HEK293T (cell line): ENCODE data around the gene MAD2L2.

Source experiments
- CTCF ChIA-PET: fragments of 350-600 bp; formaldehyde crosslinking; extraction: SDS; loops from one replicate; lab custom pipeline; 2021; ENCODE audit warnings: antibody characterized with exemption, inconsistent platforms; lab: Yijun Ruan, JAX
- POLR2A ChIA-PET: fragments of 350-600 bp; formaldehyde crosslinking; extraction: SDS; loops from one replicate; lab custom pipeline; 2020; ENCODE audit warnings: antibody characterized with exemption, inconsistent platforms; lab: Yijun Ruan, JAX
- DNase-seq: peaks from one replicate; pipeline ENCODE4 v3.0.0; 2012; ENCODE audit warnings: mixed read lengths; ENCODE audit errors: extremely low spot score
- ARNT ChIP-seq: fragments of 450-650 bp; IDR thresholded peaks from 2 replicates; pipeline ENCODE4 v1.6.1; 2017; ENCODE audit warnings: mild to moderate bottlenecking
- BHLHE40 ChIP-seq: fragments of 450-650 bp; IDR thresholded peaks from 2 replicates; pipeline ENCODE4 v1.6.1; 2016; ENCODE audit warnings: mild to moderate bottlenecking, moderate library complexity, borderline replicate concordance
- CTBP1 ChIP-seq: fragments of 450-650 bp; IDR thresholded peaks from 2 replicates; pipeline ENCODE4 v1.6.1; 2016; ENCODE audit warnings: borderline replicate concordance
- ELF4 ChIP-seq: fragments of 450-650 bp; IDR thresholded peaks from 2 replicates; pipeline ENCODE4 v1.6.1; 2017; ENCODE audit warnings: antibody characterized with exemption
- FOXA1 ChIP-seq: fragments of 450-650 bp; IDR thresholded peaks from 2 replicates; pipeline ENCODE4 v1.6.1; 2016; ENCODE audit warnings: mild to moderate bottlenecking
- FOXK2 ChIP-seq: fragments of 450-650 bp; IDR thresholded peaks from 2 replicates; pipeline ENCODE4 v1.6.1; 2016; ENCODE audit warnings: mild to moderate bottlenecking
- FOXM1 ChIP-seq: fragments of 450-650 bp; IDR thresholded peaks from 2 replicates; pipeline ENCODE4 v1.6.1; 2017; ENCODE audit warnings: mild to moderate bottlenecking, borderline replicate concordance
- HDGF ChIP-seq: fragments of 450-650 bp; IDR thresholded peaks from 2 replicates; pipeline ENCODE4 v1.6.1; 2017; ENCODE audit warnings: antibody characterized with exemption, borderline replicate concordance
- L3MBTL2 ChIP-seq: fragments of 450-650 bp; conservative IDR thresholded peaks from 2 replicates; pipeline ENCODE4 v1.6.1; 2016; ENCODE audit warnings: mild to moderate bottlenecking
- LEF1 ChIP-seq: fragments of 450-650 bp; IDR thresholded peaks from 2 replicates; pipeline ENCODE4 v1.6.1; 2017; ENCODE audit warnings: mild to moderate bottlenecking, borderline replicate concordance
- NFRKB ChIP-seq: fragments of 450-650 bp; IDR thresholded peaks from 2 replicates; pipeline ENCODE4 v1.6.1; 2016; ENCODE audit warnings: mild to moderate bottlenecking, moderate library complexity
- SP1 ChIP-seq: fragments of 450-650 bp; IDR thresholded peaks from 2 replicates; pipeline ENCODE4 v1.6.1; 2017
- SUZ12 ChIP-seq: fragments of 450-650 bp; IDR thresholded peaks from 2 replicates; pipeline ENCODE4 v1.6.1; 2016; ENCODE audit warnings: mild to moderate bottlenecking
- TARDBP ChIP-seq: fragments of 450-650 bp; IDR thresholded peaks from 2 replicates; pipeline ENCODE4 v1.6.1; 2016
- ZNF384 ChIP-seq: fragments of 450-650 bp; IDR thresholded peaks from 2 replicates; pipeline ENCODE4 v1.6.1; 2016
- TF ChIP-seq, protein P1 (sequence below): fragments of 450-650 bp; IDR thresholded peaks from 2 replicates; pipeline ENCODE4 v1.6.1; 2016

The MAD2L2 gene

DNA sequence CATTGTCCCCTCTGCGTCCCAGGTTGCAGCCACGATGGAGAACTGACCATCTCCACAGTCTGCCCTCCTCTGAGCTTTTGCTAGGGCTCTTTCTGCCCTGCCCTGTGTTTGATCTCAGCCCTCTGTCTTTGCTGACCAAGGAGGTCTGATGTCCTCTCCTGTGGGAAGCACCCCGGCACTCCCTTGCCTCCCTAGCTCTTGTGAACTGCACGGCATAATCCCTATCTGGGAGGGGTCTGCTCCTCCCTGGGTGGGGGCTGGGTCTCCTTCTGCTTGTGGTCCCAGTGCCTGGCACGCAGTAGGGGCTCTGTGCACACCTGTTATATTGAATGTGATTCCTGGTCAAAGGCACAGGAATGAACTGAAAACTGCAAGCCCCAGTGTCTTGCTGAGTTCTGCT, 13.0 kb upstream of the MAD2L2 start:
- TF ChIP-seq, protein P1, sequence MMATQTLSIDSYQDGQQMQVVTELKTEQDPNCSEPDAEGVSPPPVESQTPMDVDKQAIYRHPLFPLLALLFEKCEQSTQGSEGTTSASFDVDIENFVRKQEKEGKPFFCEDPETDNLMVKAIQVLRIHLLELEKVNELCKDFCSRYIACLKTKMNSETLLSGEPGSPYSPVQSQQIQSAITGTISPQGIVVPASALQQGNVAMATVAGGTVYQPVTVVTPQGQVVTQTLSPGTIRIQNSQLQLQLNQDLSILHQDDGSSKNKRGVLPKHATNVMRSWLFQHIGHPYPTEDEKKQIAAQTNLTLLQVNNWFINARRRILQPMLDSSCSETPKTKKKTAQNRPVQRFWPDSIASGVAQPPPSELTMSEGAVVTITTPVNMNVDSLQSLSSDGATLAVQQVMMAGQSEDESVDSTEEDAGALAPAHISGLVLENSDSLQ, result no peak
- TF ChIP-seq TARDBP, result no peak
- no peak for TF ChIP-seq ELF4
- no peak for DNase-seq
- ChIA-PET CTCF (interaction anchor here (0.8 kb wide), 1 partner anchor 12 kb away, joined by 6 read pairs; no protein-coding TSS in a partner anchor), POLR2A (no interaction called here)

DNA sequence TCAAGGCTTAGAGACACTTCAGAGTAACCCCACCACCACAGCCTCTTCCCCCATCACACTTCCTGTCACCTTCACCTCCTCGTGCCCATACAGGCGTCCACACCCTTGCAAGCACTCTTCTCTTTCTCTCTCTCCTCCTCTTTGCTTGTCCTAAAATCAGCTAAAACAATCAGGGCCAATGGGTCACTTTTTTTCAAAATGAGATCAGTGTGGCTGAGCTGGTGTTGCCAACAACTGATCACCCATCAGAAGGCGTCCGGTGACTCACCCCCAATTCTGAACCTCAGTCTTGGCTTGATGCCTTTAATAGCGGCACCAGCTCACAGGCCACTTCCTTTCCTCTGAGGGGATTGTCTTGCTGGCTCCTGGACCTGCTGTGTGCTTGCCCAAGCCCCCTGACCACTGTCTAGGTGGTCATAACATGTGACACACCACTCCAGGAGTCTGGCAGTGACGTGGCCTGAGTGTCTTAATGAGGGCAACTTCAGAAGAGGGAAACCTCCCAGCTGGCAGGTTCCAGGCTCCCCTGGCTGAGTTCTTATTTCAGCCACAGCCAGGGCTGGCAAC, 12.2 kb upstream of the MAD2L2 start:
- POLR2A ChIA-PET, result interaction anchor here (0.5 kb wide), 1 partner anchor 368 kb away, joined by 4 read pairs; no protein-coding TSS in a partner anchor
- TF ChIP-seq FOXM1, result no peak
- no peak for DNase-seq
- CTCF ChIA-PET, result interaction anchor here (0.8 kb wide), 1 partner anchor 11 kb away, joined by 6 read pairs; no protein-coding TSS in a partner anchor

DNA sequence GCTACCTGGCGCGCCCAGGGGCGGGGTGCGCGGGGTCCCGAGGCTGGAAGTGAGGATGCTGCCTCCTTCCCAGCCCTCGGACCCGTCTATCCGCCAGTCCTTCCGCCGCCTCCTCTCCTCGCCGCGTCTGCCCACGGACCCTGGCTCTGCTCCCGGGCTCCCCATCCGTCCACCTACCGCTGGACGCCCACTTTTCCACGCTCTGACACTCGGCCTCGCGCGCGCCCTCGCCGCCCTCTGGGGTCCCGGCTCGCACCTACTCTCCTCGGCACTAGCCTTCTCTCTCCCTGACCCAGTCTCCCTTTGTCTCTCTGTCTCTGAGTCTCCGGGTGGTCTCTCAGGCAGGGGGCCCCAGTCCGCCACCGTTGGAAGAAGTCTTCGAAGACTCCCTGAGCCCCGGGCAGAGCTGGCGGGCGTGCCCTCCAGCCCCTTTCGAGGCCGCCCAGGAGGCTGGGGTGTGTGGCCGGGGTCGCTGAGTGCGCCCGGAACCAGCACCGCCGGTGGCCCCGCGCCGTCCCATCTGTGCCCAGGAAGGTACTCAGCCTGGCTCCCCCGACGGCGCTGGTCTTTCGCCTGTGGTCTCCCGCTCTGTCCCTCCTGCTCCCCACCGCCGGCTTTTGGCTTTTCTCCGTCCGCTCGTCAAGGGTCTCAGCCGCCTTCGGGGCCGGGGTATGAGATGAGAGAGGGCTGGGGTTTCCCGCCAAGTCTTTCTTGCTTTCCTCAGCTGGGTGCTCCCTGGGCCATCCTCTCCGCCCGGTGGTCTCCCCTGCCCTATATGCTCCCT, 11.2 kb upstream of the MAD2L2 start:
- no peak for DNase-seq
- POLR2A ChIA-PET, result interaction anchor here (2.7 kb wide), 1 partner anchor 11 kb away, joined by 16 read pairs; the partner anchor contains the start of gene MAD2L2
- TF ChIP-seq BHLHE40 (no peak), TARDBP (no peak), FOXM1 (no peak), CTBP1 (no peak), ZNF384 (no peak), L3MBTL2 (no peak), LEF1 (no peak), FOXA1 (no peak), ARNT (no peak), SUZ12 (no peak), ELF4 (no peak), FOXK2 (no peak), SP1 (no peak), HDGF (no peak), NFRKB (no peak)
- TF ChIP-seq, protein P1, result no peak
- CTCF ChIA-PET, result no interaction called here

DNA sequence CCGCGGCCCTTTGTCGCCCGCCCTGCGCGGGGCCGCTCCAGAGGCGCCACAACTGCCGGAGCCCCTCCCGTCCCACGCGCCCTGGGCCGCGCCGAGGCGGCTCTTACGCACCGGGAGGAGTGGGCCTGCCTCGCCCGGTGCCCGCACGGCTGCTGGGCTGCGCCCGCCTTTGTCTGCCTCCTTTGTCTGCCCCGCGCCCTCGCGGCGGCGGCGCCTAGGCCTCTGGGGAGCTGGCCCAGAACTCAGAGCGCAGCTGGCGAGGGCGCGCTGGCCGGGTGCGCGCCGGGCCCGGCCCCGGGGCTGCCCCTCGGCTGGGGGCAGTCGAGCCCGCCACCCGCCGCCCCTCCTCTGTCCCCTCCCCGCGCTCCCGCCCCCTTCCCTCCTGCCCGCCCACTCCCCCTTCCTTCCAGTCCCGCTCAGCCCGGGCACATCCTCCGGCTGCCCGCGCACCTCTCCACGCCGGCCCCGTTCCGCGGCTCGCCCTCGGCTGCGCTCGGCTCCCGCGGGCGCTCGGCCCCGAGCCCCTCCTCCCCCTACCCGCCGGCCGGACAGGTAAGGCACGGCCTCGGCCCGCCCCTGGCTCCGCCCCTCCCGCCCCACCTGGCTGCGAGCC, 10.5 kb upstream of the MAD2L2 start, which contains the start of gene DRAXIN:
Gene DRAXIN (plus strand): TSS at position 409 of the 613 bp plus-strand sequence. CDS start 14,549 bp downstream, outside the sequence.
- TF ChIP-seq NFRKB (no peak), ELF4 (no peak), SUZ12 (no peak), SP1 (no peak), FOXK2 (no peak), HDGF (no peak), TARDBP (no peak), ZNF384 (no peak), L3MBTL2 (no peak), BHLHE40 (no peak), LEF1 (no peak), FOXM1 (no peak), ARNT (no peak), CTBP1 (no peak), FOXA1 (no peak)
- TF ChIP-seq, protein P1, result no peak
- DNase-seq, result no peak
- CTCF ChIA-PET, result no interaction called here
- POLR2A ChIA-PET, result interaction anchor here (2.7 kb wide), 1 partner anchor 10 kb away, joined by 16 read pairs; the partner anchor contains the start of gene MAD2L2

DNA sequence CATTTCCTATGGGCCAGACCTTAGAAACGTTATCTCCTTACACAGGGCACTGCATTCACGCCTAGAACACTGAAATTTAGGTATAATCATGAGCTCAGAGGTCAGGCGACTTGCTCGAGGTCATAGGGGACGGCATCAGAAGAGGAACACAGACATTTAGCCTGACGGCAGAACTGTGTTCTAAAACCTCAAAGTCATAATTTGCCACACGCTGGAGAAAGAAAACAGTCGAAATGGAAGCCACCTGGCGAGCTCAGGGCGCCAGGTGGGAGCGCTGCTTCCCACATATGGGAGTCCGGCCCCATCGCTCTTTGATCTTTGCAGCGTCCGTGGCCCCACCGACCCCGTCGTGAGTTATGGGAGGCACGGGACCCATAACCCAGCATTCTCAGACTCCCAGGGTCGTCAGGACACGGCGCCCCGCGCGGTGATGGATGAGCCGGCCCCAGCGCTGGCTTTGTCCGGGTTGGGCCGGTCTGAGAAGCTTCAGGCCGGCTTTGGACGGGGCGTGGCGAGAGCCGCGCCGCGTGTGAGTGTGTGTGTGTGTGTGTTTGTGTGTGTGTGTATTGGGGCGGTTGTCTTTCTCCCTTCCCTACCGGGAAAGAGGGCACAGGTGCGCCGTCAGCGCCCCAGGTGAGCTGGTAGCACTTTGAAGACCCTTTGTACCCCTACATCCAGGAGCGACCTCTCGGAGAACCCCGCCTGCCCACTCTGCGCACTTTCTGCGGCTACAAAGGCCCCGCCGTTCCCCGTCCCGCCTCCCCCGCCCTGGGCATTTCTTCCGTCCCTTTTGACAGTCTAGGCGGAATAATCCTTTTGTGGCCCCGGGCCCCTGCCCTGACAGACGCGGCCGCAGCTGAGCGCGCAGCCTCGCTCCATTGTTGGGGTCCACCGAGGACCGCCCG, 9.7 kb upstream of the MAD2L2 start:
- POLR2A ChIA-PET, result interaction anchor here (0.8 to 2.7 kb wide), 2 partner anchors 8 to 9 kb away, joined by 3 to 16 read pairs; partner anchors contain the start of gene MAD2L2
- DNase-seq, result no peak
- TF ChIP-seq FOXA1 (no peak), FOXM1 (no peak), ZNF384 (no peak)
- CTCF ChIA-PET, result interaction anchor here (0.8 kb wide), 1 partner anchor 17 kb away, joined by 4 read pairs; no protein-coding TSS in a partner anchor
